A673 (cell line): ENCODE data around the gene NUF2.

ENCODE experiments used
- EZH2 ChIP-seq: fragments of 200-600 bp; sonication (generic); IDR thresholded peaks from 2 replicates; pipeline ENCODE4 v1.6.1; 2017; ENCODE audit warnings: borderline replicate concordance, low read depth, mild to moderate bottlenecking, mixed read lengths, antibody characterized with exemption, low read length; ENCODE audit not compliant: poor library complexity, severe bottlenecking
- TF ChIP-seq, protein P1 (sequence below): fragments of 300-800, 200-600 bp; sonication (generic); conservative IDR thresholded peaks from 2 replicates; pipeline ENCODE4 v1.5.1; 2017; ENCODE audit warnings: low read depth, mild to moderate bottlenecking, antibody characterized with exemption, low read length, moderate library complexity, mixed read lengths

DNA sequence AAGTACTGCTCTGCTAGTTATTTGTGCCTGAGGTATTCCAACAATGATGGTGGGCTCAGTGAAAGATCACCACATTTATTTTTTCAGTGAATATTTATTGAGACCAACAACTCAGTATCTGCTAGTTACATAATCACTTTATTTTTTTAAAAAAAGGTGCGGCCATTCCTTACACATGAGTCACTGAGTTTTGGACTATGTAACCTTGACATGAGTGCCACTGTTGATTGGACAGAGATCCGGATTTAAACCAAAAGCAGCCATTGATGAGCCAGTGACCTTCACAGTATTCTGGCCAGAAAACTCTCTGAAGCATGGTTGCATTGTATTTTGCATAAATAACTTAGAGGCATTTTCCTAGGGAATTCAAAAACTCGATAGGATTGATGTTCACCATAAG is 79.5 kb downstream of the NUF2 start:
- TF ChIP-seq EZH2: no peak
- TF ChIP-seq, protein P1, sequence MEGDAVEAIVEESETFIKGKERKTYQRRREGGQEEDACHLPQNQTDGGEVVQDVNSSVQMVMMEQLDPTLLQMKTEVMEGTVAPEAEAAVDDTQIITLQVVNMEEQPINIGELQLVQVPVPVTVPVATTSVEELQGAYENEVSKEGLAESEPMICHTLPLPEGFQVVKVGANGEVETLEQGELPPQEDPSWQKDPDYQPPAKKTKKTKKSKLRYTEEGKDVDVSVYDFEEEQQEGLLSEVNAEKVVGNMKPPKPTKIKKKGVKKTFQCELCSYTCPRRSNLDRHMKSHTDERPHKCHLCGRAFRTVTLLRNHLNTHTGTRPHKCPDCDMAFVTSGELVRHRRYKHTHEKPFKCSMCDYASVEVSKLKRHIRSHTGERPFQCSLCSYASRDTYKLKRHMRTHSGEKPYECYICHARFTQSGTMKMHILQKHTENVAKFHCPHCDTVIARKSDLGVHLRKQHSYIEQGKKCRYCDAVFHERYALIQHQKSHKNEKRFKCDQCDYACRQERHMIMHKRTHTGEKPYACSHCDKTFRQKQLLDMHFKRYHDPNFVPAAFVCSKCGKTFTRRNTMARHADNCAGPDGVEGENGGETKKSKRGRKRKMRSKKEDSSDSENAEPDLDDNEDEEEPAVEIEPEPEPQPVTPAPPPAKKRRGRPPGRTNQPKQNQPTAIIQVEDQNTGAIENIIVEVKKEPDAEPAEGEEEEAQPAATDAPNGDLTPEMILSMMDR: no peak
